ENCODE measurements around the gene BLNK.

Gene BLNK

GRCh38 chr10:96261930-96262329 is 9.4 kb downstream of the BLNK start:
- DNase-seq (ENCODE audit: low read depth, low spot score), result no peak

GRCh38 chr10:96261132-96261531 is 10.2 kb downstream of the BLNK start:
- DNase-seq (ENCODE audit: low read depth, low spot score), result no peak

GRCh38 chr10:96260014-96260413 is 11.4 kb downstream of the BLNK start:
- no peak for DNase-seq (ENCODE audit: low read depth, low spot score)

GRCh38 chr10:96259150-96259549 is 12.2 kb downstream of the BLNK start:
- DNase-seq (ENCODE audit: low read depth, low spot score), result no peak

GRCh38 chr10:96257944-96258343 is 13.4 kb downstream of the BLNK start:
- no peak for DNase-seq (ENCODE audit: low read depth, low spot score)

- DNase-seq (ENCODE audit: low read depth, low spot score), result no peak
Observed at GRCh38 chr10:96255549-96256333, 15.6 kb downstream of the BLNK start.

GRCh38 chr10:96254976-96255375 is 16.4 kb downstream of the BLNK start:
- DNase-seq (ENCODE audit: low read depth, low spot score), result no peak

- no peak for DNase-seq (ENCODE audit: low read depth, low spot score)
Observed at GRCh38 chr10:96252730-96253129, 18.6 kb downstream of the BLNK start.

- DNase-seq (ENCODE audit: low read depth, low spot score), result no peak
Observed at GRCh38 chr10:96250349-96250748, 21.0 kb downstream of the BLNK start.

GRCh38 chr10:96249264-96249663 is 22.1 kb downstream of the BLNK start:
- DNase-seq (ENCODE audit: low read depth, low spot score), result no peak

- no peak for DNase-seq (ENCODE audit: low read depth, low spot score)
Observed at GRCh38 chr10:96244354-96244753, 27.0 kb downstream of the BLNK start.

- no peak for DNase-seq (ENCODE audit: low read depth, low spot score)
Observed at GRCh38 chr10:96243296-96243695, 28.1 kb downstream of the BLNK start.

- DNase-seq (ENCODE audit: low read depth, low spot score), result no peak
Observed at GRCh38 chr10:96242822-96243221, 28.5 kb downstream of the BLNK start.

GRCh38 chr10:96238646-96239623 is 32.4 kb downstream of the BLNK start:
- DNase-seq (ENCODE audit: low read depth, low spot score), result no peak

- DNase-seq (ENCODE audit: low read depth, low spot score), result no peak
Observed at GRCh38 chr10:96236876-96237275, 34.5 kb downstream of the BLNK start.

- no peak for DNase-seq (ENCODE audit: low read depth, low spot score)
Observed at GRCh38 chr10:96236090-96236478, 35.3 kb downstream of the BLNK start.

GRCh38 chr10:96235326-96236089 is 35.9 kb downstream of the BLNK start:
- no peak for DNase-seq (ENCODE audit: low read depth, low spot score)

- DNase-seq (ENCODE audit: low read depth, low spot score), result no peak
Observed at GRCh38 chr10:96233959-96234358, 37.4 kb downstream of the BLNK start.

GRCh38 chr10:96230527-96230926 is 40.8 kb downstream of the BLNK start:
- DNase-seq (ENCODE audit: low read depth, low spot score), result no peak

GRCh38 chr10:96229568-96230030 is 41.8 kb downstream of the BLNK start:
- no peak for DNase-seq (ENCODE audit: low read depth, low spot score)

GRCh38 chr10:96228408-96228994 is 42.9 kb downstream of the BLNK start:
- DNase-seq (ENCODE audit: low read depth, low spot score), result no peak

Data from brain pericyte (primary cell).